ENCODE results near the gene CES1.
"Not testable (repeated sequence)": the region's sequence is repeated elsewhere in the genome, so short reads cannot be mapped to it uniquely, and the experiment has no call there.

CES1 gene

DNA sequence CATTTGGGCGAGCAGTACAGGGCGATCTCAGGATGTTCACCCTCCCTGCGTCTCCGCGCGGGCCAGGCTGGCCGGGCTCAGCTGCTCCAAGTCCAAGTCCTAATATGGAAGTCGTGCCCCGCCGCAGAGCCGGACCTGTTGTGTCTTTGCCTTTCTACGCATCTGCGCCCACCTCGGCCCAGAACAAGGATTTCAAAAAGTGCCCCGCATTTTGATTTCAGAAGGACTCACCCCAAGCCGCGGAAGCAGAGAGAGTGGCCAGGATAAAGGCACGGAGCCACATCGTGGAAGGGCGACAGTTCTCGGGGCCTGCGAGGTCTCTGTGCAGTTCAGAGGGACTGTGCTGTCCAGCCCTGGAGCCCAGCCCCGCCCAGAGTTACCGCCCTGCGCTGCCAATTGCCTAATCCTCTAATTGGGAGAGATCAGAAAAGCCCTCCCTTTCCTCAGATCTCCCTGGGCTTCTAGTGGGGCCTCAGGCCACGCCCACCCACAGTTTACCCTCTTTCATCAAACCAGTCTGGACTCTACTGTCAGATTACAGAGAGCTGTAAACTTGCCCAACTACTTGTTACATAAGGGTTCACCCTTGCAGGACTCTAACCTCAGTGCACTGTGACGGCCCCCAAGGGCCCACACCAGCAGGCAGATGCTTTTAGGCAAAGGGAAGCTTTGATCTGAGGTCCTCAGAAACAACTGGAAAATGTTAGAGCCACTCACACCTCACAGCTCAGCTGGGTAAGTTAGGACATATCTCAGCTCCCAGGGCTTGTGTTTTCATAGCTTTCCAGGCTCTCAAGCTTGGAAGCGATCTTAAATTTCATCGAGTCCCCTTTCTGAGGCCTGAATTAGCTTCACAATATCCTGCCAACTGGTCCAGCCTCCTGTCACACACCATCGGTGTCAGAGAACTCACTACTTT, at the start of gene CES1:
Gene CES1, minus strand, starts transcription at position 324 of the 919 bp plus-strand sequence. Its CDS starts 41 bp downstream, at position 283.
- no peak for DNase-seq

DNA sequence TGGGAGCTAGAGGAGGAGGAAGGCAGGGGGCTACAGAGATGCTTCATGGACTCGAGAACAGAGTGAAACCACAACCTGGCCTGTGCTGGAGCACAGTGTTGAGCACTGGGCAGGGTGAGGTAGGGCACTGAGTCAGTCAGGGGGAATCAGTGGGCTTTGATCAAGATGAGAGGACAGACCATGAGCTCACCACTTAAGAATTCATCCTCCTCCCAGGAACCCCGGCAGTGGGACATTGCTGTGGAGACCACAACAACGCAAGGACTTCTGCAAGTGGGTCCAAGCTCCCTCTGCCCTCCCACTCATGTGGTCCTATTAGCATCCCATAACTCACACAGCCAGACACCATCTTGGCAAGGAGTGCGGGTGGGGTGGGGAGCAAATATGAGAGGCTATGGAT, 44.0 kb upstream of the CES1 start:
- DNase-seq: no peak

DNA sequence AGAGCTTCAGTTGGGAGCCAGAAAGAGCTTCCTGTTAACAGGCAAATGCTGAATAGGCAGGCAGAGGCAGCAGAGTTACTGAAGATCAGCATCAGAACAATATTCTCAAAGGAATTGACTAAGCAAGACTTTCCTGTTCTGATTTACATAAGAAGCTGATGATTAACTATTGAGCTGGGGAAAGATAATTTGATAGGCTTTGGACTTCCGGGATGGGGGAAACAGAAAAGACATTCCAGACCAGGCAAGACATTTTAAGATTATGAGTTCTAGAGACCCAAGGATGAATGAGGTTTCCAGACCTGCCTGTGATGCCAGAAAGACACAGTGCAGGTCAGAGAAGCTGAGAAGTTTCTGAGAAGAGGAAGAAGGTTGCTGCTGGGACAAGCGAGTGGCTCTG, 42.4 kb upstream of the CES1 start, which contains the start of gene CES5A:
Gene CES5A, minus strand, starts transcription at position 101 of the 400 bp plus-strand sequence. CDS start 152 bp downstream, outside the sequence.
- no peak for DNase-seq

DNA sequence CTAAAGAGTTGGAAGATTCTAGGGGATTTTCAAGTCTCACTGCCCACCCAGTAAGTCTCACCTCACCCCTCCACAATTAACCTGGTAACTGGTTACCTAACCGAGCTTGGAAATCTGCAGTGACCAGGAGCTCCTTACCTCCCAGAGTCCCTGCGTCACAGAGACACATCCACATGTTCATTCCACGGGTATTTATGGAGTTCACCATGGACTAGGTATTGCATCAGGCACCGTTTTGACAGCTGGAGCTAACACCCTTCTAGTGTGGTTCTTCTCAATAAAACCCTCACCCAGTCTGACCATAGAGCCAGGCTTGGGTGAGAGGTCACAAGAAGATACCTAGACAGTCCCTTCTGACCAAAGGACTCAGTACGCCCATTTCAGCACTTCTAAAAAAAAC, 40.2 kb upstream of the CES1 start:
- DNase-seq: no peak

DNA sequence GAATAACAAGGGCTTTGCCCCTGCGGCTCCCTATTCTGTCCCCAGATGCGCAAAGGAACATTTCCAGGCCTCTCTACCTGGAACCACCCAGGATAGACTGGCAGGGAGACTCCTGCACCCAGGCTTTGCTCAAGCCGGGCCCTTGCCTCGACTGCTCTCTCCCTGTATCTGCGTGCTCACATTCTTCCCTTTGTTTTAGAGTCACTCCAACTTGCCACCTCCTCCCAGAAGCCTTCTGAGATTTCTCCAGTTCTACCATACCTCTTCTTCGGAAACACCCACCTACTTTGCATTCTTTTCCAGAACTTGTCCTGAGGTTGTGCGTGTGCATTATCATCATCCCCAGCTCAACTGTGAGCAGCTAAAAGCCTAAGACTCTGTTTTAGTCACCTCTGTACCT, 39.2 kb upstream of the CES1 start:
- no peak for DNase-seq

DNA sequence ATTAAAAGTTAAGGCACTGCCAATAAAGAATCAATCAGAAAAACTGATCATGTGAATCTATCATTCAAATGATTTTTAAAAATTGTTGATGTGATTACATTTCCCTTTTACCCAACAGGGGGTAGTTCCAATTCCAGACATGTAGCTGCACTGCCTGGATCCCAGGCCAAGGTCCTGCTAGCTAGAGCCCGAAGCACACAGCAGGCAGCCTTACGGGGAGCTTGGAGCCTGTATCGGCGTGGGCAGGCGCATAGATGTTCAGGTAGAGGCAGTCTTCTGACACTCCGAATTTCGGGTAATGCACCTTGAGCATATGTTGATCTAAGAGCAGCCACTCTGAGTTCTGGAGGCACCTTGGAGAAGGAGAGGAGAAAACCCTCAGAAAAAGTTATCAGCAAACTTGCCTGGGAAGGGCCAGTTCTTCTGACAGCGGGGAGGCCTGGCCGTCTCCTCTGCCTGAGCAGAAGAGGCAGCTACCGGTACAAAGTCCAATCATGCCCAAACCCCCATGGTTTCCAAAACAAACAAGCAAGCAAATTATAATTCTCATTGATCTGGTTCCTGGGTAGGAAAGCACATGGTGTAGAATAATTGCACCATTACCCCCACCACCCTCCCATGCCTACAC, 38.6 kb upstream of the CES1 start:
- DNase-seq: no peak

DNA sequence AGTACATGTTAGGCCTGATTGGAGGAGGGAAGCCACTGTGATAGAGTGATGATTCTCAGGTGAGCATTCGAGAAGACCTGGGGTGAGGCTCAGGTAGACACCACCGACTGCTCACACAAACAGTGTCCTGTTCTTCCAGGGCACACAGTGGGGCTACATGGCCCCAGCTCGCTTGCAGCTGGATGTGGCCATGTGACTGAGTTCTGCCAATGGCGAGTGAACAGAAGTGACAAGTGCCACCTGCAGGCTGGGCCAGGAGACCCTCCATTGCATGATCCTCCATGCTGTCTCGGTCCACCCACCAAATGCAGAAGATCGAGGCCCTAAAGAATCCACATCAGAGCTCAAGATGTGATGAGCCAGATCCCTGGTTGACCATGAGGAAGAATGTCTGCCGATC, 36.1 kb upstream of the CES1 start:
- no peak for DNase-seq

DNA sequence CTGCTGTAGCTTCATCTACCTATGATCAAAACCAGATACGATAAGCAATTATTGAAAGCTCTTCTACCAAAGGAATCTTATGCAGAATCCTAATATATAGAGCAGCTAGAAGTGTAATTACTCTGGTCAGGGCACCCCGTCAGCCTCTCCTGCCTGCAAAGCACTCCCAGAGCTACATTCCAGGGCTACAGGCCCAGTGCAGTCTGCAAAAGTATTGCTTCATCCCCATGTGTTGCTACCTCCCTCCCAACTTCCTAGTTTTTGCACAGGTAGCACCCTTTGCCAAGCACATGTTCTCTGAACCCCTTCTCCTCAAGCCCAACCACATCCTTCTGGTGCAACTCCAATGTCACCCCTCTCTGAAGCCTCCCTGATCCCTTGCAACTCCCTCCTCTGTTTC, 35.2 kb upstream of the CES1 start:
- no peak for DNase-seq

DNA sequence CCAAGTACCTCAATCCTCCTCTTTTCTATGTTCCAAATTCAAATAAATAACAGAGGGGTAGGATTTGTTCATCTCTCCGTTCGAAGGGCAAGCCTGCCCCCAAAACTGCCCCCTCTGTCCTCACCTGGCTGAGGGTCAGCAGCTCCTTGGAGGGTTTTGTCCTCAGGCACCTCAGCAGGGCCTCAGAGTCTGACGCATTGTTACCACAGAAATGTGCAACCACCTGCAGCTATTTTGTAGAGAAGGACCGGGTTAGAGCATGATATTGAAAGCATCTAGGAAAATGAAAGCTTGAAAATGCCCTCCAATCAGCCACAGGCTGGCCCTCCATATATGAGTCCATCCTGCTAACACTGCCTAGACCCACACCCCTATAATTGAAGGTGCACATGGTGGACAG, 28.4 kb upstream of the CES1 start:
- no peak for DNase-seq

DNA sequence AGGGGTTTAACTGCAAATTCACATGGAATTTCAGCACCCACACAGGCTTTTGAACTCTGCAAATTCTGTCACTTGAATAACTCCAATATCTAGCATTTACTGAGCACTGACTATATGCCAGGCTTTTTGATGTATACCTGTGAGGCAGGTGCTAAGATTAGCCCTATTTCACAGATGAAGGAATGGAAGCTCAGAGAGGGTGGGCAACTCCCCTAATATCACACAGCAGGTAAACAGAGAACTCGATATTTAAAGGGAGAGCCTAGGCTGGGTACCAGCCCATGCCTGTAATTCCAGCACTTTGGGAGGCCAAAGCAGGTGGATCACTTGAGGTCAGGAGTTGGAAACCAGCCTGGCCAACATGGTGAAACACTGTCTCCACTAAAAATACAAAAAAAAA, 24.8 kb upstream of the CES1 start:
- not testable (repeated sequence) for DNase-seq

DNA sequence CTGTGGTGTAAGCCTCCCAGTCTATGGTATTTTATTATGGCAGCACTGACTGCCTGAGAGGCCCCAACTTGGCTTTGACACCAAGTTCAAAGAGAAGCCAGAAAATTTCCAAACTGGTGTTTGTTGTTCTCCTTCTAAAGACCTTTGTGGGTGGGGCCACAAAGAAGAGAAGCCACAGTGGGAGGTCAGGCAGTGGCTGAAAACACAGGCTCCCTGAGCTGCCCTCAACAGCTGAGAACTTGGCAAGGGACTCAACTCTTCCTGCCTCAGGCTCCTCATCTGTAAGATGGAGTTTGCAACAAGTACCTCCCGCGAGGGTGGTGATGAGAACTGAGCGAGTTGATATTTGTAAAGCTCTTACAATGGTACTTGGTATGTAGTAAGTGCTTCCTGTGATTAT, 24.1 kb upstream of the CES1 start:
- DNase-seq: no peak

DNA sequence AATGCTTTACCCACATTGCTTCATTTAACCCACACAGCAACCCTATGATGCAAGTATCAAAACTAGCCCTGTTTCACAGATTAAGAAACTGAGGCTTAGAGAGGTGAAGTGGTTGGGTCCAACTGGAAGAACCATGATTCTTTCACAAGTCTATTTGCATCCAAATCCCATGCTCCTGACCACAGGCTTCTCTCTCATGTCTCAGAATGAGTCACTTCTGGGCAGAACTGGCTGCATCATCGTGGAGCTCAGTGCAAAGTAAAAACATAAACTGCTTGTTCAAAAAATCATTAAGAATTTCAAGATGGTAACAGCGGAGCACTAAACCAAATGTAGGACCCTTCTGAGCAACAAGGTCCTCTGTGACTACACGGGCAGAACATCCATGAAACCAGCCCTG, 20.2 kb upstream of the CES1 start:
- DNase-seq: no peak

DNA sequence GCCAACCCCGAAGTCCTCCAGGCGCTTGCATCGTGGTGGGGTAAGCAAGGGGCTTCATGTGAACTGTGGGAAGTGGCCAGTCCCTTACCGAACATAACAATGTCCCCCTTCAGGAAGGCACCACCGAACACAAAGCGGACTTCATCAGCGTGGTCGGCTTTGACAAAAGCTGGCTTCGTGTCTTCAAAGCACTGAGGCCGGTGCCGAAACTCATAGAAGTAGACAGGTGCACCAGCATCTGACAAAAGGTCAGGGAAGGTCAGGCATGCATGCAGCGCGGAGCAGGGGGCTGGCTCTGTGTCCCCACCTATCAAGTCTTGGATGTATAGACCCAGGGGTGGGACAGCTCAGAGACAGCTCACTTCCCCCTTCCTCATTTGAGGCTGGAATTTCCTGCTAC, 16.6 kb upstream of the CES1 start:
- DNase-seq: no peak

DNA sequence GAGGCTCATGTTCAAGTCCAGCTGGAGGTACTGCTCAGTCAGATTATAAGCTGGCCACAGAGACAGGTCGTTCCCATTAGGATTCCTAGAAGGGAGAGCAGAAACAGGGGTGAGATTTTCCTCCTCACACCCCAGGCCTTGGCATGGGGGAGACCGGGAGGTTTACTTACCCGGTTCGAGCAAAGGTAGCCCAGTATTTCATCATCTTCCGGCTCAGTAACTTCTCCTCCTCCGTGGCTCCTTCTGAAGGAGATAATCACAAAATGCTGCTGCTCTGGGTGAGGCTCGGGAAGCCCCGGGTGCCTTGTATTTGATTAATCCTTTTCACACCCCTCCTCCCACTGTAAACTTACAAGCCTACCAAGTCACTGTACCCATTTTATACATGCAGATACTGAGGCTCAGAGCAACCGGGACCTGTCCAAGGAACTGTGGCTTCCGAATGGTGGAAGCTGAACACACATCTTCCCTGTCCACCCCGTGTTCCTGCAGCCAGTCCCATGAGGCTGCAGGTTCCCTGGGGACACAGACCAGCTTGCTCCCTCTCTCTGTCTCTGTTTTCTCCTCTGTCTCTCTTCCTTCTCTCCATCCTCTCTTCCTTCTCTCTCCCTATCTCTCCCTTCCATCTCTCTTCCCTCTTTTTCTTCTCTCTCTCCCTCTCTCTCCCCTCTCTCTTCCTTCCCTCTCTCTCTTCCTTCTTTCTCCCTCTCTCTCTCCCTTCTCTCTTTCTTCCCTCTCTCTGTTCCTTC, 13.9 kb upstream of the CES1 start:
- no peak for DNase-seq

DNA sequence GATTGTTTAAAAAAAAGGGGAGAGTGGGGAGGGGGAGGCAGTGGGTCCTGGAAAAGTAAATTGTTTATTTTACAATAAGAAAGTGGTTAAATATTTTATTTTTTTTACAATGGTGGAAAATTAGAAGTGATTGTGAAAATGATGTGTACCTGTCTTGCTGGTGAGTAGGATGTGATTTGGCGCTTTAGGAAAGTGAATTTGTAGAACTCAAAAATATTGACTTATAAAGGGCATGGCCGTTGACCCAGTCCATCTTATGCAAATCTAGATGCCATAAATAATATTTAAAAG, 10.2 kb upstream of the CES1 start:
- no peak for DNase-seq

DNA sequence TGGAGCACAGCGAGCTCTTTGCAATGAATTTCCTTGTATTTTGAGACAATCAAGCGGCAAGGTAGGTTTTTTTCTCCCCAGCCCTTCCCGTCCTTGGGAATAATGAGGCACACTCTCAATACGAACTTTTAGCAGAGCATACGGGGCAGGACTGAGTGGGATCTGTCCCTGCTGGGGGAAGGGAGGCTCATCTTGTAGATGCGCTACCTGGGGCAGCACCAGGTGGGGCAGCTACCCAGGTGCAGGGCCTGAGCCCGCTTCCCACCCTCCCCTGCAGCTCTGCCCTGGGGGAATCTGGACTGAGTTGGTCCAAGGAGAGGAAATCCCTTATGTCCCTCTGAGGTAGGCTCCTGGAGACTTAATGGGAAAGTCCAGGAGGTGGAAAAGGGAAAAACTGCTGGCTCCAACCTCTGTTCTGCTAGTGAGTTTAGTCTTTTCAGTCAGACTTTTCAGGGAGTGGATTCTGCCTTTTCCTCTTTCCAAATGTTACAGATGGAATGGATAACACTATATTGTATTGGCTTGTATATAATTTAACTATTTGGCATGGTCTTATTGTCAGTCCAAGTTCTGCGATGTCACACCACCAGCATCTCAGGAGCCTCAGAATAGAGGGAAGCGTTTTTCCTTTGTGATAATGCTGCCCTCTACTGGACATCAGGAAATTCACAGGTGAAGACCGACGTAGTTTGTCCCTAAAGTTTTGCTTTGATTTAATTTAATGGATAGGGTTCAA, 9.6 kb upstream of the CES1 start:
- DNase-seq: peak in 1 of 2 donors; percentile 50

DNA sequence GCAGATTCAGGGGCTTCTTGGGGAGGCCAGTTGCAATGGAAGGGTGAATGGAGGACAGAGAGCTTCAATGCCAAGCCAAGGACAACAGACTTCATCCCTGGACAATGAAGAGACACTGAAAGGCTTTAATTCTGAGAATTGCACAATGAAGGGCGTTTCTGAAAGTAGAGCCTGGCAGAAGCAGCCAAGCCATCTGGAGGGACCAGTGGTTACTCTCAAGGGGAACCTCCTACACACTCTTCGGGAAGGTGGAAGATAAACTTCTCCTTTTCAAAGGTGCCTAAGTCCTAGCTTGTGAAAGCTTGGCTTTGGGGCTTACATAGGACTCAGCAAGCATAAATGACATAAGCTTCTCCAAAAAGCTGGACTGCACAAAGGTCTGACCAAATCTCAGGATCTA, 6.2 kb upstream of the CES1 start:
- DNase-seq: peak in 1 of 2 donors; percentile 2

DNA sequence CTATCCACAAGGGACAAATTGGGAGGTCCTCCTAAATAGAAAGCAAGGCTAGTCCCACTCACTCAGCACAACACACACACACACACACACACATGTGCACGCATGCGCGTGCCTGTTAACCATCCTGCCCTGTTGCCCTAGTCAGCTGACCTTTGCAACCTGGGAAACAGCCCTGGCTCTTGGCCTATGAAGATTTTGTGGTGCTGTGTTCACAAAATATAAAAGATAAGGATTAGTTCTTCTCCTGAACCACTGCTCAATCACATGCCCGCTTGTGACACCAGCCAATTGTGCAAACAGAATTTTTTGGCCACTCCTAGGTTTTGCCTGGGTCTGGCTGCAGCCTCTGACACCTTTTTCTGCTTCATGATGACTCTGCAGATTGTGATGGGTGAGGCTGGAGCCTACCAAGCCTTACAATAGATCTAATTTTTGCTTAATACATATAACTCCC, 3.3 kb upstream of the CES1 start:
- DNase-seq: no peak

DNA sequence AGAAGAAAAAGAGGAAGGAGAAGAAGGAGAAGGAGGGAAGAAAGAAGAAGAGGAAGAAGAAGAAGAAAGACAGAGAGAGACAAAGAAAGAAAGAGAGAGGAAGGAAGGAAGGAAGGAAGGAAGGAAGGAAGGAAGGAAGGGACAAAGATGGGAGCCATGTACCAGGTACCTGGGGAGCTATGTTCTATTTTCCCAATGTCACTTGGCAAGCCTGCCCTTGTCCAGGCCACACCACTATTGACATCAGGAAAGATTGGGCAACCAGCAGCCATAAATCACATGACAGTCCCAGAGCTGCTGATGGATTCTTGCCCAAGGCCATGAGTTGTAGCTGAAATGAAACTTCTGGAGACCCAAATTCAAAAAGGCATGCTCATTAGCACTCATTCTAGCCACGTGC, 2.7 kb upstream of the CES1 start:
- no peak for DNase-seq

DNA sequence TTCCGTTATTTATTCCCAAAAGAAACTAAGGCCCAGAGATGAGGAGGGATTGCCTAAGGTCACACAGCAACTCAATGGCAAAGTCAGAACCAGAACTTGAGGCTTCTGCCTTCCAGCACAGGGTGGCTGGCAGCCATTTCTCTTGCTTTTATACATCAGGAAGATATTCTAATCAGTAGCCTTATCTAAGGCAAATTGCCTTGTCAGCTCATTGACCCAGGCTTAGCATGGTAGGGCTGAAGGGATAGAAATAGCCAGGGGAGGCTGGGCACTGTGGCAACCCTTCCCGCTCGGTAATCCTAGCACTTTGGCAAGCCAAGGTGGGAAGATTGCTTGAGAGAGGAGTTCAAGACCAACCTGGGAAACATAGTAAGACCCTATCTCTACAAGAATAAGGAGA, 2.3 kb upstream of the CES1 start:
- not testable (repeated sequence) for DNase-seq

DNA sequence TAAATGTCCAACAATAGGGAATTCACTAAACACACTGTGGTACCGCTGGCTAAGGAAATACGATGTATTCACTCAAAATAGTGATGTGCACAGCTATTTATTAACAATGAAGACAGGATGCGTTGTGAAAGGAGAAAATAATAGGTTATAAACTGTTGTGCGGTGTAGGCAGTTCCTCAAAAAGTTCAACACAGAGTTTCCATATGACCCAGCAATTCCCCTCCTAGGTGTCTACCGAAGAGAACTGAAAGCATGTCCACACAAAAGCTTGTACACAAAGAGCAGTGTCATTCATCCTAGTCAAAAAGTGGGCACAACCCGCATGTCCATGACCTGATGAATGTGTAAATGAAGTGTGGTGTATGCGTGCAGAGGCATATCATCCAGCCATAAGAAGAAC, 1.2 kb upstream of the CES1 start:
- DNase-seq: no peak

DNA sequence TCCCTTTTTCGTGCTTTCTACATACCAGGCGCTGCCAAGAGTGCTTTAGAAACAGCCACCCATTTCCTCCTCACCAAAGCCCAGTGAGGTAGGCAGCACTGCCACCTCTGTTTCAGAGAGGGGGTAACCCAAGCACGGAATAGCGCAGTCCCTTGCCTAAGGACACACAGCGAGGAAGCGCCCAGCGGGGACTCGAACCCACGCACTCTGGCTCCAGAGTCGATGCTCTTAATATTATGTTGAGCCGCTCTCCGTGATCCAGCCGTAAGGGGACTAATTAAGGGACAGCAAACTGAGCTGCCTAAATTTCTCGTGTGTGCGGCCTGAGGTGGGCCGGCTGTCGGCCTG, 497 bp downstream of the CES1 start:
- no peak for DNase-seq

DNA sequence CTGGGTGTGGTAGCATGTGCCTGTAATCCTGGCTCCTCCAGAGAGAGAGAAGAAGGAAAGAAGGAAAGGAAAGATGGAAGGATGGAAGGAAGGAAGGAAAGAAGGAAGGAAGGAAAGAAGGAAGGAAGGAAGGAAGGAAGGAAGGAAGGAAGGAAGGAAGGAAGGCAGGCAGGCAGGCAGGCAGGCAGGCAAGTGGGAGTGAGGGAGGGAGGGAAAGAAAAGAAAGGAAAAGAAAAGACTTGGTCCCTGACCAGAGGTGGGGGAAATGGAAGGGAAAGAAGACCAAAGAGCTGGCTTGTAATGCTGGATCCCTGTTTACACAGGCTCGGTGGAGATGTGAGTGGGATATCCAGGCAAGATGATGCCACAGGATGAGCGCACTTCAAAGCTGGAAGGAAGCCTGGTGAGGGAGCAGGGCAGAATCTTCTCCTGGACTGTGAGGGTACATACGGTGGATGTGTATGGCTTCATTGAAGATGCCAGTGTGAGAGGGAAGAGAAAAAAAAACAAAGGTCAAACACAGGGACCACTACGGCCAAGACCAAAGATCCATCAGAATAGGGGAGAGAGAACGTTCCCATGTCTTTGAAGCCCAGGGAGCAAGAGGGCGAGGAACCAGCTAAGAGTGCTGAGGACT, 2.1 kb downstream of the CES1 start:
- no peak for DNase-seq
